GM19397 (cell line): Measurements from ENCODE around the gene C16orf89.
"Not testable (repeated sequence)": the region's sequence is repeated elsewhere in the genome, so short reads cannot be mapped to it uniquely, and the experiment has no call there.

Experiments
- ATAC-seq: cut with Tn5 transposase; IDR thresholded peaks from one replicate; pipeline ENCODE4 v1.9.1; 2021; ENCODE audit warnings: mild to moderate bottlenecking, moderate library complexity; ENCODE audit not compliant: unreplicated experiment

Gene C16orf89, protein sequence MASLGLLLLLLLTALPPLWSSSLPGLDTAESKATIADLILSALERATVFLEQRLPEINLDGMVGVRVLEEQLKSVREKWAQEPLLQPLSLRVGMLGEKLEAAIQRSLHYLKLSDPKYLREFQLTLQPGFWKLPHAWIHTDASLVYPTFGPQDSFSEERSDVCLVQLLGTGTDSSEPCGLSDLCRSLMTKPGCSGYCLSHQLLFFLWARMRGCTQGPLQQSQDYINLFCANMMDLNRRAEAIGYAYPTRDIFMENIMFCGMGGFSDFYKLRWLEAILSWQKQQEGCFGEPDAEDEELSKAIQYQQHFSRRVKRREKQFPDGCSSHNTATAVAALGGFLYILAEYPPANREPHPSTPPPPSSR

DNA sequence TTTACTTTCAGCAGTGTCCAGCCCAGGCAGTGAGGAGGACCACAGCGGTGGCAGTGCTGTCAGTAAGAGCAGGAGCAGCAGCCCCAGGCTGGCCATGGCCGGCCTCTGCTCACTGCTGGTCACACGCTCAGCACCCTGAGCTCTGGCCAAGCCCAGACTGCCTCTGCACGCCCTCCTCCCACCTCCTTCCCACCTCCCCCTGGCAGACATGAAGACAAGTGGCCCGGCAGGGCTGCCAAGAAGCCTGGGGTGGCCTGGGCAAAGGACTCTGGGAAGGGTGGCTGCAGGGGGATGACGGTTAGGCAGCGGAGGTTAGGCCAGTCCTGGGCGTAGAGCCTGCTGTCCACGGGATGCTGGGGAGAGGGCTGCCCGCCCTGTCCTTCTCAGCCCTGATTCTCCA lies at the start of gene C16orf89:
Gene C16orf89, minus strand, starts transcription at position 144 of the 400 bp plus-strand sequence. Its CDS starts 48 bp downstream, at position 96.
- no peak for ATAC-seq

DNA sequence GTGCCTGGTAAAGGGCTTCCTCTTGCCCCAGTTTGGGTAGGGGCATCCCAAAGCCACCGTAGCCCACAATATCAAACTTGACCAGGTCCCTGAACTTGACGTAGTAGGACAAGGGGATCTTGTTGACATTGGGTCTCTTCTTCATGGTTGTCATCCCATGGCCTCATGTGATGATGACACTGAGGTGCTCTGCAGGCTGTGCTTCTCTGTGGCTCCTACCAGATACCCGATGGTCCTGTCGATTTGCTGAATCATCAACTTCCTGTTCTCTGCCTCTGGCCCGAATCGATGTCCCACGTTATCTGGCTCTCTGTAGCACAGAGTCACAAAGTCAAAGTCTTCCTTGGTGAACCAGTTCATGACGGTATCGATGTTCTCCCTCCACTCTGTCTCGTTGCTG lies 45.2 kb upstream of the C16orf89 start:
- not testable (repeated sequence) for ATAC-seq

DNA sequence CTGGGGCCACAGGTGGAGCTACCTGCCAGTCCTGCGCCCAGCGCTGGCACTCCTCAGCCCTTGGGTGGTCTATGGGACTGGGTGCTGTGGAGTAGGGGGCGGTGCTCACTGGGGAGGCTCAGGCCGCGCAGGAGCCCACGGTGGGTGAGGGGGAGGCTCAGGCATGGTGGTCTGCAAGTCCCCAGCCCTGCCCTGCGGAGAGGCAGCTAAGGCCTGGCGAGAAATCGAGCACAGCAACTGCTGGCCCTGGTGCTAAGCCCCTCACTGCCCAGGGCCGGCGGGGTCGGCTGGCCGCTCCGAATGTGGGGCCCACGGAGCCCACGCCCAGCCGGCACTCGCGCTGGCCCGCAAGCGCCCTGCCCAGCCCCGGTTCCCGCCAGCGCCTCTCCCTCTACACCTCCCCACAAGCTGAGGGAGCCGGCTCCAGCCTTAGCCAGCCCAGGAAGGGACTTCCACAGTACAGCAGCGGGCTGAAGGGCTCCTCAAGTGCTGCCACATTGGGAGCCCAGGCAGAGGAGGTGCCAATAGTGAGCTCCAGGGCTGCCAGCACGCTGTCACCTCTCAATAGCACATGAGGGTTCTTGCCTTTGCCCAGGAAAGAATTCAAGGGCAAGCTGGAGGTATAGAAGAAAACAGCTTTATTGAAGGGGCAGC lies 42.9 kb upstream of the C16orf89 start:
- ATAC-seq, result no peak

DNA sequence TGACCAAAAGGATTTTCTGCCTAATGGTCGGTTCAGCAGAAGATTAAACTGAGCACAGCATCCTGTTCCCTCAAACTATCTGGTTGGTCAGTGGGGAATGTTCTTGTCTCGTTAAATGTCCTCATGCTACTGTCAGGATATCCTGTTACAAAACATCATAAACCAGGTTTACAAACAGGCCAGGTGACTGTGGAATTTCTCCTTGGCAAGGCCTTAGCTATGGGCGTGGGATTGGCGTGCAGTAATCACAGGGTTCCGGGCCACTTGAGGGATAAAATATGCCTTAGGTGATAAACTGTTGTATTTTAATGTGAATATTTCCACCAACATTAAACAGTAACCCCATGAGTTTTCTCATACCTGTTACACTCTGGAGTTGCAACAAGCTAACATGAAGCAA lies 39.3 kb upstream of the C16orf89 start:
- not testable (repeated sequence) for ATAC-seq

DNA sequence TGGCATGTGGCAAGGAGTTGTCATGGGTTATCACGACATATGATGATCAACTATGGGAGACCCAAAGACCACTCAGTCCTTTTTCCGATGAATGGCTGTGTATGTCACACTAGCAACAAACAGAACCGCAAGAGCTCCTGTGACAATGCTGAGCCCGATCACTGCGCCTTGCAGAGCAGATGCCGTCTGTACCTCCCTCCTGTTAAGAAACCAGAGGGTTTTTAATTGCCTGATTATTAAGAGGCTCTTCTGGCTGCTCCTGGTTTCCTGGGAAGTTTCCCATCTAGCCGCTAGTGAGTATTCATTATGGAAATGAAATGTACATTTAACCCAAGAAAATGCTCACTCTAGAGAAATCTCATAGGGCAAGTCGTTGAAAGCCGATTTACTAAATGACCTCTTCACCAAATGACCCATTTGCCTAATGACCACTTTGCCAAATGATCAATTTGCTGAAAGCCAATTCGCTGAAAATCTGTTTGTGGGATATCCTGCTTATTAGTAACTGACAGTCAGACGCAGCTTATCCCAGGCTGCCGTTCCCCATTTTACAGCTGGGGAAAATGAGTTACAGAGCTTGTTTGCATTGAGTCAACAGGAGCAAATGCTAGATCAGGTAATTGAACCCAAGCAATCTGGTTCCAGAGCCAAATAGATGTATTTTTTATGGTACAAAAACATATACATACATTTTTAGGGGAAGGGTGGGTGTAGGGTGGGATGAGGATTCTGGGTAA lies 37.7 kb upstream of the C16orf89 start:
- not testable (repeated sequence) for ATAC-seq

- not testable (repeated sequence) for ATAC-seq
These were observed 33.4 kb upstream of the C16orf89 start for GRCh38 chr16:5099174-5099573.

- ATAC-seq, result peak; percentile 70
These were observed 32.7 kb upstream of the C16orf89 start for GRCh38 chr16:5098221-5099159.

DNA sequence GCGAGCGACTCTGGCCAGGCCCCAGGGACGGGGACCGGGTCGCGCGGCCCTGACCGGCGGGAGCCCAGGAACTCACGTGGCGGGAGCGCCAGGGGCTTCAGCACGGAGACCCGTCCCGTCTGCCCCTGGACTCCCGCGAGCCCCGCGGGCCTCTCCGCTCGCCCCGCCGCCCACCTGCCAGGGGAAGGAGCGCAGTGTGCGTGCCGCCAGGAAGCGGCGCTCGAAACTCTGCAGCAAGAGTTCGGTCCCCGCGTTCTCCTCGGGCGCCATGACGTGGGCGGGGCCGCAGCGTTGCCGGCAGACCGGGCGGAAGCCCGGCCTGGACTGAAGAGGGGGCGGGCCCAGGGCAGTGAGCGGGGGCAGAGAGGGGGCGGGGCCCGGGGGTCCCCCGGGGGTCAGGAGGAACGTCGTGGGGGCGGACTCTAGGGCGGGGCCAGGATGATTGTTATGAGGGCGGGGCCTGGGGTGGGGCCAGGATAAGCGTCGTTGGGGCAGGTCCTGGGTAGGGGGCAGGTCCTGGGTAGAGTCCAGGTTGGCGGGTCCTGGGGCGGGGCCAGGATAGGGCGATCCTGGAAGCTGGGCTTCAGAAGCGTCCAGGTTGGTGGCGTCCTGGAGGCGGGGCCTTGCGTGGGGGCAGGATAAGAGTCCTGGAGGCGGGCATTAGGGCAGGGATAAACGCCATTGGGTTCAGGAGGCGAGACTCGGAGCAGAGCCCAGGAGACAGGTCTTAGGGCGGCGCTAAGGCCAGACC lies 31.9 kb upstream of the C16orf89 start, which contains the start of gene EEF2KMT:
Gene EEF2KMT, minus strand, starts transcription at position 326 of the 751 bp plus-strand sequence. Its CDS starts 56 bp downstream, at position 270.
- peak; percentile 98 for ATAC-seq

- not testable (repeated sequence) for ATAC-seq
These were observed 31.3 kb upstream of the C16orf89 start for GRCh38 chr16:5097061-5097469.

DNA sequence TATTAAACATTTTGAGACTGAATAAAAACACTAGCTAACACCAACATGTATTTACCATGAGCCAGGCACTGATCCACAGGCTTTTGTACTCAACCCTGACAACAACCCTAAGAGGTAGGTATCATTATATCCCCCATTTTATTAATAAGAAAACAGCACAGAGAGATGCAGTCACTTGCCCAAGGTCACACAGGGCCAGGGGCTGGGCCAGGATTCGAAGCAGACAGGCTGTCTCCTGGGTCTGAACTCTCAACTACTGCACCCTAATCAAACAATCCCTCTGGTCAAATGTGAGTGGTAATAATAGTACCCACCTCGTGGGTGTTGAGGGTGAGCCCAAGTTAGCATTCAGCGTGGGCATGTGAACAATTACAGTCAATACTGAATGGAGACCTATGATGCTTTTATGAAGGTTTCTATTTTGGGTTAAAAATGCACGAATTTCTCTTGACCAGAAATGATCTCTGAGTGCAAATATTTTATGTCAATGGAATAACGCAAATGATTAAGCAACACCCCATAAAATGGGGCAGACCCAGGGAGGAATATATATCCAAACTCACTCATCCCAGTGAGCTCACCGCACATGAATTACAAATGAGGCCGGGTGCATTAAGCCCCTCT lies 30.8 kb upstream of the C16orf89 start:
- ATAC-seq, result not testable (repeated sequence)

DNA sequence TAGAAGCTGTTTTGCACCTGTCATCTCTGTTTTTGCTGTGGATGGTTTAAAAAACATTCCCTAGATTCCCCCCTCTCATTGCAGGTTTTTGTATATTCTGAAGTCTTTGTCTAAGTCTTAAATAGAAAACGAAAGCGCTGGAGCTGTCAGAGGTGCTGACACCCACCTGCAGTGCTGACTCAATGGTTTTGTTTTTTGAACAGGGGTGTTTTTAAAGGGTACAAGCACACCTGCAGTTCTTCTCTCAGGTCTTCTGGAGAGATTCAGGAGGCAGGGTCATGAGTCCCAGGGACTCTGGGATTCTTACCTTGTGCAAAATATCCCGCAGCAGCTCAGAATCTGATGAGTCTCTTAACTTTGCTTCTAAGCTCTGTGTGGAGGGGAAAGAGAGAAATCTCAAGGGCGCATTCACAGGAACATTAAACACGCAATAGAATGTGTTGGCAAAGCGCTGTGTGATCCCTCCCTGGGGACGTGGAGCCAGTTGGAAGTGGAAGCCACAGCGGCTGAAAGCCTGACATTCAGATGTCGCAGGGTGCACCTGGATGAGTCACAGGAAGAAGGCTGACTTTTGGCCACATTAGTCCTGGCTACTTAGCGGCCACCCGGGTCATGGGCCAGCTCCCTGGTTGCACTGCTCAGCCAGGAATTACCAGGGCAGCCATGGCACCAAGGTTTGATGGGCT lies 29.5 kb upstream of the C16orf89 start:
- ATAC-seq, result not testable (repeated sequence)

- ATAC-seq, result not testable (repeated sequence)
These were observed 28.0 kb upstream of the C16orf89 start for GRCh38 chr16:5093746-5094145.

DNA sequence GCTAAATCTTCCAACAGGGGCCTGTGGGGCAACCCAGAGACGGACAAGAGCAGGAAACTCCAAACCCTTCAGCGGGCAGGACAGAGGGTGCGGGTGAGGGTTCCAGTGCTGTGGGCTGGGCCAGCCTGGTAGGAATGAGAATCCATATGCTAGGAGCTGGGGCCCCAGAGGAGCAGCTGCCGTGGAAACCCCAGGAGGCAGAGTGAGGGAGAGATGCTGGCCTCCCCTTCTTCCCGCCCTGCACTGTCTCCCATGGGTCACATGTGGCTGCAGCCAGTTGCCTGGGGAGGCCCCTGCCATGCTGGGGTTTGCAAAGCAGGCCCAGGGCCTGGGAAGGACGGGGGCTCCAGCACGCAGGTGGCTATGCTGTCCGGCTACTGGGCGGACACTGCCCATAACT lies 27.3 kb upstream of the C16orf89 start:
- not testable (repeated sequence) for ATAC-seq

DNA sequence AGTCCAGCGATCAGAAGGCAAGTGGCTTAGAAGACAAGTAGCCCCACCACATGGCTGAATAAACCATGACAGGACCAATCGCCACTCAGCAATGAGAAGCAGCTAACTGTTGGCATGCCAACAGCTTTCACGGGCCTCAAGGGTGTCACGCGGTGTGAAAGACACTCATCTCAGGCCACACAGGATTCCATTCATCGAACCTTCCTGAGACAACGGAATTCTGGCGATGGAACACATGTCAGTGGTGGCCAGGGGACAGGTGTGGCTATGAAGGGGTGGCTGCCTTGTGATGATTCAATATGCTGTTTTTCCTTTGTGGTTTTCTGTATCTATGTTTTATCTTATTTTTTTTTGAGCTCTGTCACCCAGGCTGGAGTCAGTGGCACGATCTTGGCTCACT lies 24.8 kb upstream of the C16orf89 start:
- not testable (repeated sequence) for ATAC-seq

DNA sequence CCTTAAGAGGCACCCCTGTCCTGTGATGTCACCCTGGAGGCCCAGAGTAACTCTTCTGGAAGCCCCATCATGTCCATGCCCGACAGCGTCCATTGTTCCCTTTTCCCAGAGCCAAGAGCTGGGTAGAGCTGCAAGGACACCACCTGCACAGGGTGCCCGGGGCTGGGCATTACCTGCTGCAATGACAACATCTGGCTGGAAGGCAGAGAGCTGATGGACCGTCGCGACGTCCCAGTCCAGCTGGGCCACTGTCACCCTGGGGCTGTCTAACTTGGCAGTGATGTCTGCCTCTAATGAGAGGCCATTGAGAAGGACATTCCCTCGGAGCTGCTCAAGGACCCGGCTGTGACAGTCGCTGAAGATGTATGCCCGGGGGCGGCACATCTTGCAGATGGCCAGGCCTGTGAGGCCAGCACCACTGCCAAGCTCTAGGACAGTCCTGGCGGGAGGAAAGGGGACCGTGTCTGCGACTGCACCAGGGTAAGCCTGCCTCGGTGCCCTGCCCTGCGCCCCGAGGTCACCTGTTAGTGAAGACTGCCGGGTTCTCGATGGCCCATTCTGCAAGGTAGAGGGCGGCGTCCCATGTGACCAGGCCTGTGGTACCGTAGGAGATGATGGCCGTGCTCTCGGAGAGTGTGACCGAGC lies 24.3 kb upstream of the C16orf89 start:
- not testable (repeated sequence) for ATAC-seq

- ATAC-seq, result not testable (repeated sequence)
These were observed 23.2 kb upstream of the C16orf89 start for GRCh38 chr16:5088936-5089335.

GRCh38 chr16:5088086-5088790 lies 22.5 kb upstream of the C16orf89 start:
- not testable (repeated sequence) for ATAC-seq
